Measurements from ENCODE around the gene RCN1. TPM values are rescaled to one million over a fixed set of nuclear protein-coding genes. Genes with fewer than 3 reads are reported as not detected.

RCN1 gene
- polyA plus RNA-seq, 2 of the 4 experiments (the other 2 are of a cell fraction): 191 to 234 TPM

- FAIRE-seq (no peak), DNase-seq (ENCODE audit: low read depth in 1 of 2, low spot score in 1 of 2) (no peak), ATAC-seq (no peak)
- Histone ChIP-seq H3K4me1 (no peaks in the 10 kb centered on the region), H3K9me3 (no peaks in the 10 kb centered on the region), H3K4me2 (no peak overlapping the region), H3K4me3 (no peak overlapping the region), H3K27ac (no peak overlapping the region)
- TF ChIP-seq KDM1A (IDR thresholded peaks at IDR 0.05; ENCODE audit: low read depth): no peak
- TF ChIP-seq POLR2A (IDR thresholded peaks at IDR 0.05; ENCODE audit: low read length): no peak
- TF ChIP-seq ZFP36 (IDR thresholded peaks at IDR 0.05; ENCODE audit: borderline replicate concordance, partially characterized antibody): no peak
- TF ChIP-seq FOXS1 (CRISPR knock-in tag; IDR thresholded peaks at IDR 0.05): no peak
- TF ChIP-seq MAX (IDR thresholded peaks at IDR 0.05): no peak
- no peak for TF ChIP-seq JUNB (IDR thresholded peaks at IDR 0.05)
- no peak for TF ChIP-seq ZSCAN20 (CRISPR knock-in tag; IDR thresholded peaks at IDR 0.05)
- no peak for TF ChIP-seq POLR2AphosphoS2 (conservative IDR thresholded peaks at IDR 0.05; ENCODE audit: low read length)
- no peak for TF ChIP-seq RAD21 (conservative IDR thresholded peaks at IDR 0.05 in 1 of 2, IDR thresholded peaks at IDR 0.05 in 1 of 2)
- no peak for TF ChIP-seq MYC (IDR thresholded peaks at IDR 0.05; ENCODE audit: borderline replicate concordance, low read length)
- no peak for TF ChIP-seq RNF2 (IDR thresholded peaks at IDR 0.05; ENCODE audit: borderline replicate concordance, low read depth)
- no peak for TF ChIP-seq NPAS2 (CRISPR knock-in tag; IDR thresholded peaks at IDR 0.05; ENCODE audit: borderline replicate concordance)
- TF ChIP-seq CEBPB (IDR thresholded peaks at IDR 0.05): no peak
- no peak for TF ChIP-seq FOSB (CRISPR knock-in tag; IDR thresholded peaks at IDR 0.05)
- TF ChIP-seq ESRRA (IDR thresholded peaks at IDR 0.05; ENCODE audit: borderline replicate concordance, low read length): no peak
- no peak for TF ChIP-seq HMGXB4 (CRISPR knock-in tag; IDR thresholded peaks at IDR 0.05; ENCODE audit: borderline replicate concordance)
- POLR2A ChIA-PET: no interaction called here
- CTCF ChIA-PET: interaction anchor here (1.3 kb wide), 1 partner anchor 23 kb away, joined by 5 read pairs; no protein-coding TSS in a partner anchor
- 52% methylated on average over 9 of the region's 9 CpGs for WGBS (ENCODE audit: missing lambda C conversion rate)
These were observed 61.3 kb downstream of the RCN1 start for GRCh38 chr11:32152216-32152615.

- WGBS (ENCODE audit: missing lambda C conversion rate): 25% methylated on average over 3 of the region's 3 CpGs
- ATAC-seq: no peak
- no peak overlapping the region for H3K4me2 ChIP-seq
- no peak overlapping the region for H3K27ac ChIP-seq
- CTCF ChIA-PET: interaction anchor here (1.3 to 26.6 kb wide), 2 partner anchors 23 to 102 kb away, joined by 5 to 416 read pairs; no protein-coding TSS in a partner anchor
- no peak for FAIRE-seq
- DNase-seq (ENCODE audit: low read depth in 1 of 2, low spot score in 1 of 2): no peak
- no peak overlapping the region for H3K4me3 ChIP-seq
- no peaks in the 10 kb centered on the region for H3K4me1 ChIP-seq
- POLR2A ChIA-PET: no interaction called here
- H3K9me3 ChIP-seq: no peaks in the 10 kb centered on the region
- TF ChIP-seq FOXS1 (CRISPR knock-in tag; IDR thresholded peaks at IDR 0.05) (no peak), BCL3 (IDR thresholded peaks at IDR 0.05) (no peak), HOXA7 (CRISPR knock-in tag; IDR thresholded peaks at IDR 0.05) (no peak), CBX8 (IDR thresholded peaks at IDR 0.05) (no peak), CBX2 (IDR thresholded peaks at IDR 0.05; ENCODE audit: borderline replicate concordance, low read depth) (no peak), PBX3 (IDR thresholded peaks at IDR 0.05) (no peak), REST (IDR thresholded peaks at IDR 0.05) (no peak), RAD21 (conservative IDR thresholded peaks at IDR 0.05 in 1 of 2, IDR thresholded peaks at IDR 0.05 in 1 of 2) (no peak), FOSL2 (IDR thresholded peaks at IDR 0.05) (no peak), FOSL2 (CRISPR knock-in tag; IDR thresholded peaks at IDR 0.05) (no peak), ZNF302 (CRISPR knock-in tag; IDR thresholded peaks at IDR 0.05) (no peak), RCOR1 (IDR thresholded peaks at IDR 0.05; ENCODE audit: low read depth, low read length) (no peak), HMGXB4 (CRISPR knock-in tag; IDR thresholded peaks at IDR 0.05; ENCODE audit: borderline replicate concordance) (no peak), SMC3 (IDR thresholded peaks at IDR 0.05) (no peak), ZFP36 (IDR thresholded peaks at IDR 0.05; ENCODE audit: borderline replicate concordance, partially characterized antibody) (no peak), ESRRA (IDR thresholded peaks at IDR 0.05; ENCODE audit: borderline replicate concordance, low read length) (no peak)
These were observed 61.9 kb downstream of the RCN1 start for GRCh38 chr11:32152821-32153220.

All from A549 (cell line).